ENCODE measurements around the gene MRPS6. TPM values are rescaled to one million over a fixed set of nuclear protein-coding genes. Genes with fewer than 3 reads are reported as not detected.

The MRPS6 gene
- total RNA-seq, 4 donors from 2014 or later: 17.3 to 54.8 (median 29.3) TPM

GRCh38 chr21:34076835-34077234, 3.5 kb downstream of the MRPS6 start:
- peaks cover 69% of the 10 kb centered on the region in 2 donors for H3K4me1 ChIP-seq
- no peaks in the 10 kb centered on the region for H3K27me3 ChIP-seq
- peak overlapping the region in 1 of 4 donors; percentile 93 for H3K27ac ChIP-seq
- TF ChIP-seq POLR2A (IDR thresholded peaks at IDR 0.05) (no peak), CTCF (IDR thresholded peaks at IDR 0.05 in 4 of 5, conservative IDR thresholded peaks at IDR 0.05 in 1 of 5) (no peak)
- in situ Hi-C loops (cut with MboI; ENCODE audit: low sequenced_read_pairs in 4 of 4): loop anchor here in 2 of 4 donors (10.0 kb wide), 1 partner anchor 152 kb away; no protein-coding TSS in a partner anchor
- peak overlapping the region in 1 of 4 donors; percentile 71 for H3K4me3 ChIP-seq
- no peaks in the 10 kb centered on the region for H3K36me3 ChIP-seq
- ATAC-seq (no peak), DNase-seq (no peak)
- H3K9me3 ChIP-seq: no peaks in the 10 kb centered on the region
- intact Hi-C loops (cut with DNase I; ENCODE audit: low total_unique reads): loop anchor here (10.0 kb wide), 1 partner anchor 132 kb away; no protein-coding TSS in a partner anchor

- peaks cover 76 to 78% of the 10 kb centered on the region in 2 donors for H3K4me1 ChIP-seq
- ATAC-seq (no peak), DNase-seq (no peak)
- H3K9me3 ChIP-seq: no peaks in the 10 kb centered on the region
- no peaks in the 10 kb centered on the region for H3K36me3 ChIP-seq
- TF ChIP-seq CTCF (IDR thresholded peaks at IDR 0.05 in 4 of 5, conservative IDR thresholded peaks at IDR 0.05 in 1 of 5) (no peak), POLR2A (IDR thresholded peaks at IDR 0.05) (no peak)
- intact Hi-C loops (cut with DNase I; ENCODE audit: low total_unique reads) (loop anchor here (10.0 kb wide), 1 partner anchor 133 kb away; no protein-coding TSS in a partner anchor), in situ Hi-C loops (cut with MboI; ENCODE audit: low sequenced_read_pairs in 4 of 4) (loop anchor here in 2 of 4 donors (10.0 kb wide), 1 partner anchor 153 kb away; no protein-coding TSS in a partner anchor)
- peak overlapping the region in 2 of 4 donors; percentile 30 to 35 for H3K27ac ChIP-seq
- no peak overlapping the region for H3K4me3 ChIP-seq
- no peaks in the 10 kb centered on the region for H3K27me3 ChIP-seq
These were observed 4.5 kb downstream of the MRPS6 start for GRCh38 chr21:34077888-34078287.

- Histone ChIP-seq H3K9me3 (no peaks in the 10 kb centered on the region), H3K4me1 (peaks cover 85 to 86% of the 10 kb centered on the region in 2 donors), H3K27me3 (no peaks in the 10 kb centered on the region), H3K4me3 (no peak overlapping the region), H3K36me3 (no peaks in the 10 kb centered on the region), H3K27ac (peak overlapping the region in 2 of 4 donors; percentile 19 to 55)
- no peak for TF ChIP-seq CTCF (IDR thresholded peaks at IDR 0.05 in 4 of 5, conservative IDR thresholded peaks at IDR 0.05 in 1 of 5)
- TF ChIP-seq POLR2A (IDR thresholded peaks at IDR 0.05): no peak
- intact Hi-C loops (cut with DNase I; ENCODE audit: low total_unique reads) (loop anchor here (10.0 kb wide), 1 partner anchor 134 kb away; no protein-coding TSS in a partner anchor), in situ Hi-C loops (cut with MboI; ENCODE audit: low sequenced_read_pairs in 4 of 4) (loop anchor here in 2 of 4 donors (10.0 kb wide), 1 partner anchor 154 kb away; no protein-coding TSS in a partner anchor)
- ATAC-seq: no peak
- no peak for DNase-seq
These were observed 5.5 kb downstream of the MRPS6 start for GRCh38 chr21:34078915-34079314.

- intact Hi-C loops (cut with DNase I; ENCODE audit: low total_unique reads): no loop called here
- Histone ChIP-seq H3K27me3 (no peaks in the 10 kb centered on the region), H3K4me3 (no peak overlapping the region), H3K36me3 (no peaks in the 10 kb centered on the region), H3K9me3 (no peaks in the 10 kb centered on the region), H3K27ac (no peak overlapping the region), H3K4me1 (peaks cover 75 to 76% of the 10 kb centered on the region in 2 donors)
- in situ Hi-C loops (cut with MboI; ENCODE audit: low sequenced_read_pairs in 4 of 4): no loop called here
- TF ChIP-seq CTCF (IDR thresholded peaks at IDR 0.05 in 4 of 5, conservative IDR thresholded peaks at IDR 0.05 in 1 of 5) (no peak), POLR2A (IDR thresholded peaks at IDR 0.05) (no peak)
- DNase-seq: no peak
- no peak for ATAC-seq
These were observed 7.3 kb downstream of the MRPS6 start for GRCh38 chr21:34080710-34081109.

Measured in gastrocnemius medialis (tissue), 4 donors.